ENCODE measurements around the gene DENND2D.

GRCh38 chr1:111196213-111196612, 4.2 kb downstream of the DENND2D start:
- TF ChIP-seq CTCF (IDR thresholded peaks at IDR 0.05) = no peak
- no peak for TF ChIP-seq POLR2A (IDR thresholded peaks at IDR 0.05)
